GM23338 (cell line): Measurements from ENCODE around the gene NDC1. TPM values are rescaled to one million over a fixed set of nuclear protein-coding genes. Genes with fewer than 3 reads are reported as not detected.

Experiments
- ATAC-seq: fragments of 200-7000 bp; cut with Tn5 transposase; 3 replicates; pipeline ENCODE4 v1.9.1; 2020
- DNase-seq: peaks from one replicate; pipeline ENCODE4 v3.0.0-alpha.2; 2015; ENCODE audit warnings: low spot score
- H2AFZ ChIP-seq: fragments of 200-600 bp; sonication (generic); 2 replicates; pipeline ENCODE4 v1.8.0; 2016; ENCODE audit warnings: antibody characterized with exemption, mild to moderate bottlenecking, moderate library complexity
- H3F3A ChIP-seq: fragments of 200-600 bp; sonication (generic); replicated peaks from 2 replicates; pipeline ENCODE4 v1.8.0; 2017; ENCODE audit warnings: antibody characterized with exemption, mixed run types, low read depth
- H3K27ac ChIP-seq: fragments of 200-600 bp; sonication (generic); 2 replicates; pipeline ENCODE4 v1.6.1; 2016; ENCODE audit warnings: low read depth
- H3K27me3 ChIP-seq: fragments of 200-600 bp; sonication (generic); 2 replicates; pipeline ENCODE4 v1.8.0; 2016; ENCODE audit warnings: mild to moderate bottlenecking, mixed run types, moderate library complexity; ENCODE audit not compliant: insufficient read depth
- H3K36me3 ChIP-seq: fragments of 200-600 bp; sonication (generic); 2 replicates; pipeline ENCODE4 v1.8.0; 2016; ENCODE audit warnings: mild to moderate bottlenecking; ENCODE audit not compliant: insufficient read depth
- H3K4me1 ChIP-seq: fragments of 200-600 bp; sonication (generic); 2 replicates; pipeline ENCODE4 v1.8.0; 2016; ENCODE audit warnings: mild to moderate bottlenecking, moderate library complexity; ENCODE audit not compliant: insufficient read depth
- H3K4me2 ChIP-seq: fragments of 200-600 bp; sonication (generic); 2 replicates; pipeline ENCODE4 v1.7.1; 2017; ENCODE audit warnings: mixed run types
- H3K4me3 ChIP-seq: fragments of 200-600 bp; sonication (generic); 2 replicates; pipeline ENCODE4 v1.6.1; 2016; ENCODE audit warnings: mixed run types
- H3K79me2 ChIP-seq: fragments of 200-600 bp; sonication (generic); replicated peaks from 2 replicates; pipeline ENCODE4 v1.8.0; 2017; ENCODE audit warnings: mild to moderate bottlenecking; ENCODE audit not compliant: insufficient read depth
- H3K9me2 ChIP-seq: fragments of 200-600 bp; sonication (generic); 2 replicates; pipeline ENCODE4 v1.8.0; 2017; ENCODE audit not compliant: insufficient read depth
- H4K20me1 ChIP-seq: fragments of 200-600 bp; sonication (generic); replicated peaks from 2 replicates; pipeline ENCODE4 v1.8.0; 2017; ENCODE audit warnings: mild to moderate bottlenecking; ENCODE audit not compliant: insufficient read depth
- H3K27ac Mint-ChIP-seq: 2 replicates; pipeline ENCODE4 v1.8.0; 2020; ENCODE audit warnings: inconsistent platforms, mild to moderate bottlenecking, moderate library complexity, mixed read lengths
- H3K27me3 Mint-ChIP-seq: 3 replicates; pipeline ENCODE4 v1.8.0; 2022; ENCODE audit warnings: low read depth, mild to moderate bottlenecking, moderate library complexity, mixed read lengths, inconsistent platforms; ENCODE audit not compliant: insufficient read depth, poor library complexity
- H3K36me3 Mint-ChIP-seq: 3 replicates; pipeline ENCODE4 v1.8.0; 2021; ENCODE audit warnings: low read depth, mild to moderate bottlenecking, inconsistent platforms, moderate library complexity, mixed read lengths
- H3K4me1 Mint-ChIP-seq: 3 replicates; pipeline ENCODE4 v1.8.0; 2020; ENCODE audit warnings: mild to moderate bottlenecking, inconsistent platforms, mixed read lengths
- H3K4me3 Mint-ChIP-seq: 3 replicates; pipeline ENCODE4 v1.8.0; 2021; ENCODE audit warnings: moderate library complexity, mild to moderate bottlenecking, inconsistent platforms, mixed read lengths
- H3K9me3 Mint-ChIP-seq: 3 replicates; pipeline ENCODE4 v1.8.0; 2020; ENCODE audit warnings: moderate library complexity, mild to moderate bottlenecking, inconsistent platforms, mixed read lengths
- CREB1 ChIP-seq: fragments of 250-450 bp; sonication (Bioruptor Pico); IDR thresholded peaks from 2 replicates; pipeline ENCODE4 v1.5.0; 2020; ENCODE audit warnings: low read depth, mild to moderate bottlenecking, moderate library complexity
- JUNB ChIP-seq: IDR thresholded peaks from one replicate; pipeline ENCODE4 v1.6.1; 2016; ENCODE audit warnings: antibody characterized with exemption; ENCODE audit not compliant: unreplicated experiment
- POLR2AphosphoS5 ChIP-seq: IDR thresholded peaks from 2 replicates; pipeline ENCODE4 v1.6.1; 2016; ENCODE audit warnings: antibody characterized with exemption, low read depth
- STAT1 ChIP-seq: IDR thresholded peaks from one replicate; pipeline ENCODE4 v1.6.1; 2016; ENCODE audit warnings: antibody characterized with exemption; ENCODE audit not compliant: unreplicated experiment
- ZNF331 ChIP-seq: fragments of 250-450 bp; sonication (Bioruptor Pico); IDR thresholded peaks from 2 replicates; pipeline ENCODE4 v1.5.0; 2020; ENCODE audit warnings: low read depth, mild to moderate bottlenecking, moderate library complexity
- ZNF462 ChIP-seq: fragments of 250-450 bp; sonication (Bioruptor Pico); IDR thresholded peaks from 2 replicates; pipeline ENCODE4 v1.5.0; 2020; ENCODE audit warnings: mild to moderate bottlenecking, moderate library complexity
- polyA plus RNA-seq: library from polyadenylated mRNA; unstranded; fragments of >200 nt; fragmentation: Nextera tagmentation; extraction: Ambion mirVana; gene quantifications from 2 replicates; pipeline ENCODE4 v1.2.1, GENCODE V29; 2016
- total RNA-seq: library from RNA; depleted of rRNA; stranded (reverse); fragments of >200 nt; shearing (Covaris generic); gene quantifications from 2 replicates; pipeline ENCODE4 v1.2.3, GENCODE V29; 2014
- TF ChIP-seq, protein P1 (sequence below): IDR thresholded peaks from one replicate; pipeline ENCODE4 v1.6.1; 2018; ENCODE audit warnings: antibody characterized with exemption; ENCODE audit not compliant: unreplicated experiment
- TF ChIP-seq, protein P2 (sequence below), 2 experiments: fragments of 200-600 bp in 1 of 2; sonication (generic) in 1 of 2; conservative IDR thresholded peaks; 2 replicates each; pipeline versions ENCODE4 v1.5.1 to v1.6.1; 2016 to 2017; ENCODE audit warnings: antibody characterized with exemption in 2 of 2, low read depth in 2 of 2, mild to moderate bottlenecking in 2 of 2, moderate library complexity in 1 of 2

The NDC1 gene
- total and polyA plus RNA-seq, 2 experiments from 2014 or later = 19.8 to 100 TPM

GRCh38 chr1:53783056-53783455, 55.0 kb downstream of the NDC1 start:
- H2AFZ ChIP-seq = no peak overlapping the region
- Mint-ChIP-seq H3K9me3 (no peaks in the 10 kb centered on the region), H3K27ac (no peak overlapping the region)

More at GRCh38 chr1:53783056-53783455, 55.0 kb downstream of the NDC1 start:
- ATAC-seq (no peak), DNase-seq (no peak)
- H3K27me3 ChIP-seq = no peaks in the 10 kb centered on the region
- H3K36me3 ChIP-seq = peaks cover 34% of the 10 kb centered on the region
- Mint-ChIP-seq H3K4me3 (no peak overlapping the region), H3K36me3 (peaks cover 53% of the 10 kb centered on the region), H3K27me3 (no peaks in the 10 kb centered on the region), H3K4me1 (no peaks in the 10 kb centered on the region)
- no peak overlapping the region for H3K4me2 ChIP-seq
- H3K9me2 ChIP-seq = no peaks in the 10 kb centered on the region
- TF ChIP-seq, protein P1, sequence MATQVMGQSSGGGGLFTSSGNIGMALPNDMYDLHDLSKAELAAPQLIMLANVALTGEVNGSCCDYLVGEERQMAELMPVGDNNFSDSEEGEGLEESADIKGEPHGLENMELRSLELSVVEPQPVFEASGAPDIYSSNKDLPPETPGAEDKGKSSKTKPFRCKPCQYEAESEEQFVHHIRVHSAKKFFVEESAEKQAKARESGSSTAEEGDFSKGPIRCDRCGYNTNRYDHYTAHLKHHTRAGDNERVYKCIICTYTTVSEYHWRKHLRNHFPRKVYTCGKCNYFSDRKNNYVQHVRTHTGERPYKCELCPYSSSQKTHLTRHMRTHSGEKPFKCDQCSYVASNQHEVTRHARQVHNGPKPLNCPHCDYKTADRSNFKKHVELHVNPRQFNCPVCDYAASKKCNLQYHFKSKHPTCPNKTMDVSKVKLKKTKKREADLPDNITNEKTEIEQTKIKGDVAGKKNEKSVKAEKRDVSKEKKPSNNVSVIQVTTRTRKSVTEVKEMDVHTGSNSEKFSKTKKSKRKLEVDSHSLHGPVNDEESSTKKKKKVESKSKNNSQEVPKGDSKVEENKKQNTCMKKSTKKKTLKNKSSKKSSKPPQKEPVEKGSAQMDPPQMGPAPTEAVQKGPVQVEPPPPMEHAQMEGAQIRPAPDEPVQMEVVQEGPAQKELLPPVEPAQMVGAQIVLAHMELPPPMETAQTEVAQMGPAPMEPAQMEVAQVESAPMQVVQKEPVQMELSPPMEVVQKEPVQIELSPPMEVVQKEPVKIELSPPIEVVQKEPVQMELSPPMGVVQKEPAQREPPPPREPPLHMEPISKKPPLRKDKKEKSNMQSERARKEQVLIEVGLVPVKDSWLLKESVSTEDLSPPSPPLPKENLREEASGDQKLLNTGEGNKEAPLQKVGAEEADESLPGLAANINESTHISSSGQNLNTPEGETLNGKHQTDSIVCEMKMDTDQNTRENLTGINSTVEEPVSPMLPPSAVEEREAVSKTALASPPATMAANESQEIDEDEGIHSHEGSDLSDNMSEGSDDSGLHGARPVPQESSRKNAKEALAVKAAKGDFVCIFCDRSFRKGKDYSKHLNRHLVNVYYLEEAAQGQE = no peak
- TF ChIP-seq STAT1 (no peak), CREB1 (CRISPR knock-in tag) (no peak), ZNF331 (CRISPR knock-in tag) (no peak), ZNF462 (CRISPR knock-in tag) (no peak), POLR2AphosphoS5 (no peak), JUNB (no peak)
- TF ChIP-seq, protein P2, sequence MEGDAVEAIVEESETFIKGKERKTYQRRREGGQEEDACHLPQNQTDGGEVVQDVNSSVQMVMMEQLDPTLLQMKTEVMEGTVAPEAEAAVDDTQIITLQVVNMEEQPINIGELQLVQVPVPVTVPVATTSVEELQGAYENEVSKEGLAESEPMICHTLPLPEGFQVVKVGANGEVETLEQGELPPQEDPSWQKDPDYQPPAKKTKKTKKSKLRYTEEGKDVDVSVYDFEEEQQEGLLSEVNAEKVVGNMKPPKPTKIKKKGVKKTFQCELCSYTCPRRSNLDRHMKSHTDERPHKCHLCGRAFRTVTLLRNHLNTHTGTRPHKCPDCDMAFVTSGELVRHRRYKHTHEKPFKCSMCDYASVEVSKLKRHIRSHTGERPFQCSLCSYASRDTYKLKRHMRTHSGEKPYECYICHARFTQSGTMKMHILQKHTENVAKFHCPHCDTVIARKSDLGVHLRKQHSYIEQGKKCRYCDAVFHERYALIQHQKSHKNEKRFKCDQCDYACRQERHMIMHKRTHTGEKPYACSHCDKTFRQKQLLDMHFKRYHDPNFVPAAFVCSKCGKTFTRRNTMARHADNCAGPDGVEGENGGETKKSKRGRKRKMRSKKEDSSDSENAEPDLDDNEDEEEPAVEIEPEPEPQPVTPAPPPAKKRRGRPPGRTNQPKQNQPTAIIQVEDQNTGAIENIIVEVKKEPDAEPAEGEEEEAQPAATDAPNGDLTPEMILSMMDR (conservative IDR thresholded peaks at IDR 0.05; ENCODE audit: low read depth in 2 of 2) = no peak
- no peaks in the 10 kb centered on the region for H3K4me1 ChIP-seq
- no peaks in the 10 kb centered on the region; the same call in 1 of the 2 replicates for H3K79me2 ChIP-seq
- H3K4me3 ChIP-seq = no peak overlapping the region
- no peaks in the 10 kb centered on the region for H3F3A ChIP-seq
- no peak overlapping the region for H3K27ac ChIP-seq
- 0 out of 2 replicates have a peak, but pooled peaks cover 10% of the 10 kb centered on the region for H4K20me1 ChIP-seq
